SK-N-SH treated with all-trans-retinoic acid at 6 μM for 48 hours (cell line): ENCODE measurements around the gene ADI1.

Experiments used
- ATAC-seq: fragments of 200-7000 bp; cut with Tn5 transposase; 3 replicates; pipeline ENCODE4 v1.9.1; 2020; ENCODE audit warnings: mild to moderate bottlenecking, moderate library complexity
- BACH2 ChIP-seq: fragments of 250-450 bp; sonication (Bioruptor Pico); IDR thresholded peaks from 2 replicates; pipeline ENCODE4 v1.9.0; 2021; ENCODE audit warnings: mild to moderate bottlenecking, borderline replicate concordance
- CSDC2 ChIP-seq: fragments of 250-450 bp; sonication (Bioruptor Pico); IDR thresholded peaks from 2 replicates; pipeline ENCODE4 v1.5.0; 2020; ENCODE audit warnings: mild to moderate bottlenecking, moderate library complexity
- GLIS3 ChIP-seq: fragments of 250-450 bp; sonication (Bioruptor Pico); IDR thresholded peaks from 2 replicates; pipeline ENCODE4 v1.5.0; 2020; ENCODE audit warnings: mild to moderate bottlenecking, moderate library complexity
- ISL1 ChIP-seq: fragments of 250-450 bp; sonication (Bioruptor Pico); IDR thresholded peaks from 2 replicates; pipeline ENCODE4 v2.1.2; 2022; ENCODE audit warnings: mild to moderate bottlenecking, moderate library complexity
- OSR1 ChIP-seq: fragments of 250-450 bp; sonication (Bioruptor Pico); IDR thresholded peaks from 2 replicates; pipeline ENCODE4 v1.8.0; 2022; ENCODE audit warnings: moderate library complexity, mild to moderate bottlenecking, inconsistent platforms
- PPARA ChIP-seq: fragments of 250-450 bp; sonication (Bioruptor Pico); IDR thresholded peaks from 2 replicates; pipeline ENCODE4 v1.5.0; 2020; ENCODE audit warnings: mild to moderate bottlenecking, borderline replicate concordance
- RARB ChIP-seq: fragments of 250-450 bp; sonication (Bioruptor Pico); IDR thresholded peaks from 2 replicates; pipeline ENCODE4 v1.8.0; 2021; ENCODE audit warnings: mild to moderate bottlenecking, moderate library complexity
- TCF4 ChIP-seq: fragments of 250-450 bp; sonication (Bioruptor Pico); IDR thresholded peaks from 2 replicates; pipeline ENCODE4 v1.8.0; 2021; ENCODE audit warnings: mild to moderate bottlenecking, moderate library complexity, borderline replicate concordance
- TOX ChIP-seq: fragments of 250-450 bp; sonication (Bioruptor Pico); IDR thresholded peaks from 2 replicates; pipeline ENCODE4 v1.8.0; 2021; ENCODE audit warnings: mild to moderate bottlenecking, moderate library complexity, borderline replicate concordance
- ZC3H10 ChIP-seq: fragments of 250-450 bp; sonication (Bioruptor Pico); IDR thresholded peaks from 2 replicates; pipeline ENCODE4 v1.5.1; 2021; ENCODE audit warnings: mild to moderate bottlenecking, moderate library complexity
- ZFP3 ChIP-seq: fragments of 250-450 bp; sonication (Bioruptor Pico); IDR thresholded peaks from 2 replicates; pipeline ENCODE4 v1.5.0; 2020; ENCODE audit warnings: mild to moderate bottlenecking, moderate library complexity
- ZFP30 ChIP-seq: fragments of 450-650 bp; formaldehyde crosslinking; IDR thresholded peaks from 2 replicates; pipeline ENCODE4 v1.5.0; 2022; ENCODE audit warnings: mild to moderate bottlenecking, moderate library complexity
- ZNF565 ChIP-seq: fragments of 450-650 bp; formaldehyde crosslinking; conservative IDR thresholded peaks from 2 replicates; pipeline ENCODE4 v1.5.0; 2020; ENCODE audit warnings: low read depth, mild to moderate bottlenecking, moderate library complexity
- ZNF70 ChIP-seq: fragments of 450-650 bp; formaldehyde crosslinking; IDR thresholded peaks from 2 replicates; pipeline ENCODE4 v1.5.0; 2020; ENCODE audit warnings: mild to moderate bottlenecking, moderate library complexity
- ZNF8 ChIP-seq: fragments of 450-650 bp; formaldehyde crosslinking; IDR thresholded peaks from 2 replicates; pipeline ENCODE4 v1.5.0; 2020; ENCODE audit warnings: mild to moderate bottlenecking, moderate library complexity
- TF ChIP-seq, protein P1 (sequence below): fragments of 250-450 bp; sonication (Bioruptor Pico); IDR thresholded peaks from 2 replicates; pipeline ENCODE4 v1.8.0; 2020; ENCODE audit warnings: mild to moderate bottlenecking, moderate library complexity, borderline replicate concordance
- TF ChIP-seq, protein P2 (sequence below): fragments of 250-450 bp; sonication (Bioruptor Pico); IDR thresholded peaks from 2 replicates; pipeline ENCODE4 v1.5.1; 2021; ENCODE audit warnings: mild to moderate bottlenecking, moderate library complexity
- TF ChIP-seq, protein P3 (sequence below): fragments of 250-450 bp; sonication (Bioruptor Pico); IDR thresholded peaks from 2 replicates; pipeline ENCODE4 v1.5.0; 2020; ENCODE audit warnings: mild to moderate bottlenecking, moderate library complexity
- TF ChIP-seq, protein P4 (sequence below): fragments of 250-450 bp; sonication (Bioruptor Pico); IDR thresholded peaks from 2 replicates; pipeline ENCODE4 v1.5.1; 2020; ENCODE audit warnings: low read depth, mild to moderate bottlenecking, moderate library complexity

Gene ADI1

DNA sequence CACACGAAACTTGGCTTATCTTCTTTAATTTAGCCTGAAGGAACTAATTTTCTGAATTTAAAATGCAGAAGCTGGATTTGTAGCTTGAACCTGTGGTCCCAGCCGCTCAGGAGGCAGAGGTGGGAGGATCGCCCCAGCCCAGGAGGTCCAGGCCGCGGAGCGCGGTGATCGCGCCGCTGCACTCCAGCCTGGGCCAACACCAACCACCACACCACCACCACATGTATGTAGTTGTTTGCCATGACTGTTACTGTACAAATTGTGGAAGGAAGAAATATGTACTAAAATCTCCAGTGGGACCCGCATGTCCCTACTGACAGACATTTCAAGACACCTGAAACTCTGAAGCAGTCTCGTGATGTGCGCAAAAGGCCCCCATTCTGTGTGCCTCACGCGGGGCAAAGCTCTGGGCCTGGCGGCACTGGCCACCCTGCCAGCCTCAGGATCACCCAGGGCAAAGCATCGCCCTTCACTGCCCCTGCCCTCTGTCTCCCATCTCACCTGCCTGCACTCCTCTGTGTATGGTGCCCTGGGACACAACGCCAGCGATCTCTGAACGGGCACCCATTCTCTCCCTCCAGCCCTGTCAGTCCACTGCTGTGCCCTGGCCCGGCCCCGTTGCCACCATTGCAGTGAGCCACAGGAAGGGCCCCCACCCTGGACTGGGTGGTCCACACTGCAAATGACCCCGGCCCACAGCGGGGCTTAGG lies 10.1 kb upstream of the ADI1 start:
- TF ChIP-seq RARB (CRISPR knock-in tag) (no peak), ZC3H10 (CRISPR knock-in tag) (no peak)
- TF ChIP-seq, protein P1, sequence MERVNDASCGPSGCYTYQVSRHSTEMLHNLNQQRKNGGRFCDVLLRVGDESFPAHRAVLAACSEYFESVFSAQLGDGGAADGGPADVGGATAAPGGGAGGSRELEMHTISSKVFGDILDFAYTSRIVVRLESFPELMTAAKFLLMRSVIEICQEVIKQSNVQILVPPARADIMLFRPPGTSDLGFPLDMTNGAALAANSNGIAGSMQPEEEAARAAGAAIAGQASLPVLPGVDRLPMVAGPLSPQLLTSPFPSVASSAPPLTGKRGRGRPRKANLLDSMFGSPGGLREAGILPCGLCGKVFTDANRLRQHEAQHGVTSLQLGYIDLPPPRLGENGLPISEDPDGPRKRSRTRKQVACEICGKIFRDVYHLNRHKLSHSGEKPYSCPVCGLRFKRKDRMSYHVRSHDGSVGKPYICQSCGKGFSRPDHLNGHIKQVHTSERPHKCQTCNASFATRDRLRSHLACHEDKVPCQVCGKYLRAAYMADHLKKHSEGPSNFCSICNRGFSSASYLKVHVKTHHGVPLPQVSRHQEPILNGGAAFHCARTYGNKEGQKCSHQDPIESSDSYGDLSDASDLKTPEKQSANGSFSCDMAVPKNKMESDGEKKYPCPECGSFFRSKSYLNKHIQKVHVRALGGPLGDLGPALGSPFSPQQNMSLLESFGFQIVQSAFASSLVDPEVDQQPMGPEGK (CRISPR knock-in tag), result no peak
- TF ChIP-seq, protein P2, sequence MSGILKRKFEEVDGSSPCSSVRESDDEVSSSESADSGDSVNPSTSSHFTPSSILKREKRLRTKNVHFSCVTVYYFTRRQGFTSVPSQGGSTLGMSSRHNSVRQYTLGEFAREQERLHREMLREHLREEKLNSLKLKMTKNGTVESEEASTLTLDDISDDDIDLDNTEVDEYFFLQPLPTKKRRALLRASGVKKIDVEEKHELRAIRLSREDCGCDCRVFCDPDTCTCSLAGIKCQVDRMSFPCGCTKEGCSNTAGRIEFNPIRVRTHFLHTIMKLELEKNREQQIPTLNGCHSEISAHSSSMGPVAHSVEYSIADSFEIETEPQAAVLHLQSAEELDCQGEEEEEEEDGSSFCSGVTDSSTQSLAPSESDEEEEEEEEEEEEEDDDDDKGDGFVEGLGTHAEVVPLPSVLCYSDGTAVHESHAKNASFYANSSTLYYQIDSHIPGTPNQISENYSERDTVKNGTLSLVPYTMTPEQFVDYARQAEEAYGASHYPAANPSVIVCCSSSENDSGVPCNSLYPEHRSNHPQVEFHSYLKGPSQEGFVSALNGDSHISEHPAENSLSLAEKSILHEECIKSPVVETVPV (CRISPR knock-in tag), result no peak
- ATAC-seq, result no peak

DNA sequence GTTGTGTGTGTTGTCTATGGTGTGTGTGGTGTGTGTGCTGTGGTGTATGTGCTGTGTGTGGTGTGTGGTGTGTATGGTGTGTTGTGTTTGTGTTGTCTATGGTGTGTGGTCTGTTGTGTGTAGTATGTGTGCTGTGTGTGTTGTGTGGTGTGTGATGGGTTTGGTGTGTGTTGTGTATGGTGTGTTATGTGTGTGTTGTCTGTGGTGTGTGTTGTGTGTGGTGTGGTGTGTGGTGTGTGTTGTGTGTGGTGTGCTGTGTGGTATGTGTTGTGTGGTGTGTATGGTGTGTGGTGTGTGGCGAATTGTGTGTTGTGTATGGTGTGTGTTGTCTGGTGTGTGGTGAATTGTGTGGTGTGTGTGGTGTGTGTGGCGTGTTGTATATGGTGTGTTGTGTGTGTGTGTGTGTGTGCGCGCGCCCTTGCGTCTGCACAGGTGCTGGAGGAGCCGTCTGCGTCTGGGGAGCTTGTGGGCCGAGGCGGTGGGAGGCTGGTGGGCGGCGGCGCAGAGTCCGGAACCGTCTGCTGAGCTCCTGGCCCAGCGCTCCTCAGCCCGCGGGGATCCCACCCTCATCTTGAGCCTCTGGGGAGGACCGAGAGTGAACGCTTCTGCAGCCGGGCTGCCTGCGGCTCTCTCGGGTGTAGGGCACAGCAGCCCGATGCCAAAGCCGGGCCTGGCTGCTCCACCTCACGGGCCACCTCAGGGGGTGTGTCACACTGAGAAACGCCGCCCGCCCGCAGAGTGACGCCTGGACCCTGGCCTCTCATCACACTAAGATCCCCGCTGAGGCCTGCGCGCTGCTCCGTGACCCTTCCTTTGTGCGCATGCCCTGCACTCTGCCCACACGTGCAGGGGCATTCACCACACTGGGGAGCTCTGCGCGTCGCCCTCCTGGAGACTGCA lies 8.8 kb upstream of the ADI1 start:
- no peak for ATAC-seq

DNA sequence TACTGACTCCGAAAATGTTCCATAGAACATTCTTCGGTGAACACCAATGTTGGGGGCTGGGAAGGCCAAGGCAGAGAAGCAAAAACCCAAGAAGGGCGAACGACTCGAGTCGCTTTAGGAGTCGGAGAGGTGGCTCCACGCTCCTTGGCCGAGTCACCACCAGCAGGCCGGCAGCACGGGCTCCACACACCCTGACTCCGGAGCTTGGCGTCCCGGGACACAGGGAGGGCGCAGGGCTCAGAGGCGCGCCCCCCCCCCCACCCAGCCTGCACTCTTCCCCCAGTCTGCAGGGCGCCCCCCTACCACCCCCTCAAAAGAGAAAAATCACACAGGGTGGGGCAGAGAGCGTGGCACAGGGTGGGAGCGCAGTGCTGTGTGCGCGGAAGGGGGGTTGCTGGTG lies 7.5 kb upstream of the ADI1 start:
- no peak for ATAC-seq
- TF ChIP-seq ISL1 (CRISPR knock-in tag) (no peak), ZNF565 (CRISPR knock-in tag) (no peak), ZFP30 (CRISPR knock-in tag) (no peak), CSDC2 (CRISPR knock-in tag) (no peak), ZNF70 (no peak), ZNF8 (CRISPR knock-in tag) (no peak)
- TF ChIP-seq, all 23 proteins: peak for 0

More for the DNA sequence above, 8.8 kb upstream of the ADI1 start:
- TF ChIP-seq OSR1 (CRISPR knock-in tag), result no peak
- no peak for TF ChIP-seq ZNF8 (CRISPR knock-in tag)
- TF ChIP-seq, protein P1 (CRISPR knock-in tag), result no peak
- no peak for TF ChIP-seq RARB (CRISPR knock-in tag)
- TF ChIP-seq BACH2 (CRISPR knock-in tag), result no peak
- TF ChIP-seq, protein P3, sequence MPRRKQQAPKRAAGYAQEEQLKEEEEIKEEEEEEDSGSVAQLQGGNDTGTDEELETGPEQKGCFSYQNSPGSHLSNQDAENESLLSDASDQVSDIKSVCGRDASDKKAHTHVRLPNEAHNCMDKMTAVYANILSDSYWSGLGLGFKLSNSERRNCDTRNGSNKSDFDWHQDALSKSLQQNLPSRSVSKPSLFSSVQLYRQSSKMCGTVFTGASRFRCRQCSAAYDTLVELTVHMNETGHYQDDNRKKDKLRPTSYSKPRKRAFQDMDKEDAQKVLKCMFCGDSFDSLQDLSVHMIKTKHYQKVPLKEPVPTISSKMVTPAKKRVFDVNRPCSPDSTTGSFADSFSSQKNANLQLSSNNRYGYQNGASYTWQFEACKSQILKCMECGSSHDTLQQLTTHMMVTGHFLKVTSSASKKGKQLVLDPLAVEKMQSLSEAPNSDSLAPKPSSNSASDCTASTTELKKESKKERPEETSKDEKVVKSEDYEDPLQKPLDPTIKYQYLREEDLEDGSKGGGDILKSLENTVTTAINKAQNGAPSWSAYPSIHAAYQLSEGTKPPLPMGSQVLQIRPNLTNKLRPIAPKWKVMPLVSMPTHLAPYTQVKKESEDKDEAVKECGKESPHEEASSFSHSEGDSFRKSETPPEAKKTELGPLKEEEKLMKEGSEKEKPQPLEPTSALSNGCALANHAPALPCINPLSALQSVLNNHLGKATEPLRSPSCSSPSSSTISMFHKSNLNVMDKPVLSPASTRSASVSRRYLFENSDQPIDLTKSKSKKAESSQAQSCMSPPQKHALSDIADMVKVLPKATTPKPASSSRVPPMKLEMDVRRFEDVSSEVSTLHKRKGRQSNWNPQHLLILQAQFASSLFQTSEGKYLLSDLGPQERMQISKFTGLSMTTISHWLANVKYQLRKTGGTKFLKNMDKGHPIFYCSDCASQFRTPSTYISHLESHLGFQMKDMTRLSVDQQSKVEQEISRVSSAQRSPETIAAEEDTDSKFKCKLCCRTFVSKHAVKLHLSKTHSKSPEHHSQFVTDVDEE, result no peak
- TF ChIP-seq ZFP30 (CRISPR knock-in tag), result no peak
- TF ChIP-seq ZC3H10 (CRISPR knock-in tag), result no peak
- TF ChIP-seq ISL1 (CRISPR knock-in tag), result no peak
- no peak for TF ChIP-seq TOX (CRISPR knock-in tag)
- TF ChIP-seq ZNF70, result no peak
- no peak for TF ChIP-seq ZFP3 (CRISPR knock-in tag)
- TF ChIP-seq PPARA (CRISPR knock-in tag), result no peak

DNA sequence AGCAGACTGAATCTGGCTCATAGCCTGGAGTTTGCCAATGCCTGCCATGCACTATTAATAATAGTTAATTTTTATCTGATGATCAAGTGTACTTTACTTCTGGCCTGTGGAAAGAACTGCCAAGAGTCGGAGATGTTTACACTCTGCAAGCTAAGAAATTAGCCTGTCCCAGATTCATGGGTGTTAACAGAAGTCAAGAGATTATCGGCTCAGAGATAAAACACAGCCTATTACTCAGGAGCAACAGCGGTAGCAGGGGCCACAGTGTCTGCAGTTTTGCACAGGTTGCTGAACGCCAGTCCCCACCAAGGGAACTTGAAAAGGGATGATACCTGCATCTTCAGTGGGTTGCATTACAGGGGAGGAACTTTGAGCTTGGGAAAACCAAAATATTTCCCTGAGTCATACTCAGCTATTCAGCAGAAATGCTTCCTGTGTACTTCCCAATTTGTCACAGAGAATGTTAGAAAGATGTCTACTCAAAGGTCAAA lies 4.3 kb upstream of the ADI1 start:
- peak; percentile 17 for ATAC-seq
- TF ChIP-seq ISL1 (CRISPR knock-in tag) (peak; percentile 50), GLIS3 (CRISPR knock-in tag) (no peak), ZNF70 (no peak), TCF4 (CRISPR knock-in tag) (peak; percentile 40; the same call in 1 of the 2 replicates)
- TF ChIP-seq, protein P4, sequence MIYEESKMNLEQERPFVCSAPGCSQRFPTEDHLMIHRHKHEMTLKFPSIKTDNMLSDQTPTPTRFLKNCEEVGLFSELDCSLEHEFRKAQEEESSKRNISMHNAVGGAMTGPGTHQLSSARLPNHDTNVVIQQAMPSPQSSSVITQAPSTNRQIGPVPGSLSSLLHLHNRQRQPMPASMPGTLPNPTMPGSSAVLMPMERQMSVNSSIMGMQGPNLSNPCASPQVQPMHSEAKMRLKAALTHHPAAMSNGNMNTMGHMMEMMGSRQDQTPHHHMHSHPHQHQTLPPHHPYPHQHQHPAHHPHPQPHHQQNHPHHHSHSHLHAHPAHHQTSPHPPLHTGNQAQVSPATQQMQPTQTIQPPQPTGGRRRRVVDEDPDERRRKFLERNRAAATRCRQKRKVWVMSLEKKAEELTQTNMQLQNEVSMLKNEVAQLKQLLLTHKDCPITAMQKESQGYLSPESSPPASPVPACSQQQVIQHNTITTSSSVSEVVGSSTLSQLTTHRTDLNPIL, result no peak
- TF ChIP-seq, all 23 proteins: peak for 2
